HG02759 (cell line): Measurements from ENCODE around the gene SLC2A14.

Experiments used
- ATAC-seq: cut with Tn5 transposase; IDR thresholded peaks from one replicate; pipeline ENCODE4 v1.9.1; 2021; ENCODE audit warnings: mild to moderate bottlenecking, moderate library complexity; ENCODE audit not compliant: unreplicated experiment

The SLC2A14 gene

DNA sequence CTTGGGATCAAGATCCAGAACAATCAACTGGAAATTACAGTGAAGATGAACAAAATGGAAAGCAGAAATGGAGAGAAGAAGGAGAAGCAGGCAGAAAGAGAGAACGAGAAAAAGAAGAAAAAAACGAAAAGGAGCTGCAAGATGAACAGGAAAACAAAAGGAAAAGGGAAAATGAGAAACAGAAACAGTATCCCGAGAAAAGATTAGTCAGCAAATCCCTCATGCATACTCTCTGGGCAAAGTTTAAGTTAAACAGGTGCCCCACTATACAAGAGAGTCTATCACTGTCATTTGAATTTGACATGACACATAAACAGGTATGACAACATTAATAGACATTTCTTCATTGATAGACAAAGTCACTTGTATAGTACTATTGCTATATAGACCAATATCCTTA, 102.7 kb downstream of the SLC2A14 start:
- no peak for ATAC-seq
